ENCODE data around the gene GARIN5A. TPM values are rescaled to one million over a fixed set of nuclear protein-coding genes. Genes with fewer than 3 reads are reported as not detected.
A peak's percentile ranks its signal among the peaks of the same experiment; 100 is the strongest.

Gene GARIN5A
- total RNA-seq, 1 experiment from 2014 or later: 6.2 TPM

- no peak for TF ChIP-seq CTCF (conservative IDR thresholded peaks at IDR 0.05; ENCODE audit: low read depth, low read length)
- TF ChIP-seq EZH2phosphoT487 (IDR thresholded peaks at IDR 0.05; ENCODE audit: borderline replicate concordance, low read length): no peak
- TF ChIP-seq EZH2 (IDR thresholded peaks at IDR 0.05; ENCODE audit: low read length, unreplicated experiment): no peak
These were observed 57.0 kb downstream of the GARIN5A start for GRCh38 chr19:50419580-50420035.

GRCh38 chr19:50419022-50419579 lies 57.5 kb downstream of the GARIN5A start:
- ChIA-PET POLR2A (ENCODE audit: unreplicated experiment) (interaction anchor here (0.7 kb wide), 1 partner anchor 9 kb away, joined by 6 read pairs; no protein-coding TSS in a partner anchor), CTCF (no interaction called here)
- no peak for TF ChIP-seq EZH2phosphoT487 (IDR thresholded peaks at IDR 0.05; ENCODE audit: borderline replicate concordance, low read length)
- no peak for TF ChIP-seq EZH2 (IDR thresholded peaks at IDR 0.05; ENCODE audit: low read length, unreplicated experiment)
- TF ChIP-seq CTCF (conservative IDR thresholded peaks at IDR 0.05; ENCODE audit: low read depth, low read length): no peak
- Histone ChIP-seq H3K27me3 (ENCODE audit: low read length) (peaks cover 26% of the 10 kb centered on the region), H3K36me3 (ENCODE audit: low read depth, low read length) (0 out of 2 replicates have a peak, but pooled peaks cover 3% of the 10 kb centered on the region), H3K4me2 (ENCODE audit: low read length) (no peak overlapping the region), H3K79me2 (ENCODE audit: low read length) (no peaks in the 10 kb centered on the region), H3F3A (ENCODE audit: low read length, unreplicated experiment) (no peaks in the 10 kb centered on the region), H3K9ac (ENCODE audit: low read length) (no peak overlapping the region), H3K27ac (ENCODE audit: low read length) (no peak overlapping the region), H3K4me3 (ENCODE audit: low read length) (no peak overlapping the region), H3K4me1 (ENCODE audit: insufficient read depth, low read length) (no peaks in the 10 kb centered on the region; the same call in 1 of the 2 replicates), H3K9me3 (ENCODE audit: low read length) (no peaks in the 10 kb centered on the region), H2AFZ (ENCODE audit: low read length) (no peak overlapping the region), H3K9me2 (replicated peaks; ENCODE audit: low read length) (no peaks in the 10 kb centered on the region), H4K20me1 (ENCODE audit: low read length) (no peaks in the 10 kb centered on the region)
- intact Hi-C loops (cut with micrococcal nuclease): no loop called here
- DNase-seq: no peak
- no TSS peak for BruUV-seq (replicated peaks)
- ATAC-seq: peak; percentile 23; the same call in 1 of the 2 replicates

More at GRCh38 chr19:50419580-50420035, 57.0 kb downstream of the GARIN5A start:
- no peaks in the 10 kb centered on the region; the same call in 1 of the 2 replicates for H3K4me1 ChIP-seq (ENCODE audit: insufficient read depth, low read length)
- intact Hi-C loops (cut with micrococcal nuclease): no loop called here
- H3K9me2 ChIP-seq (replicated peaks; ENCODE audit: low read length): no peaks in the 10 kb centered on the region
- ChIA-PET POLR2A (ENCODE audit: unreplicated experiment) (no interaction called here), CTCF (no interaction called here)
- no peak overlapping the region for H2AFZ ChIP-seq (ENCODE audit: low read length)
- DNase-seq (no peak), ATAC-seq (no peak)
- no peaks in the 10 kb centered on the region for H3F3A ChIP-seq (ENCODE audit: low read length, unreplicated experiment)
- H3K9ac ChIP-seq (ENCODE audit: low read length): no peak overlapping the region
- no peak overlapping the region for H3K4me2 ChIP-seq (ENCODE audit: low read length)
- H3K79me2 ChIP-seq (ENCODE audit: low read length): no peaks in the 10 kb centered on the region
- peaks cover 26% of the 10 kb centered on the region for H3K27me3 ChIP-seq (ENCODE audit: low read length)
- H3K9me3 ChIP-seq (ENCODE audit: low read length): no peaks in the 10 kb centered on the region
- BruUV-seq (replicated peaks): no TSS peak
- no peak overlapping the region for H3K27ac ChIP-seq (ENCODE audit: low read length)
- H3K4me3 ChIP-seq (ENCODE audit: low read length): no peak overlapping the region
- H4K20me1 ChIP-seq (ENCODE audit: low read length): no peaks in the 10 kb centered on the region
- no peaks in the 10 kb centered on the region for H3K36me3 ChIP-seq (ENCODE audit: low read depth, low read length)
